HG02588 (cell line): ENCODE results near the gene EPS8.

Source experiments
- ATAC-seq: cut with Tn5 transposase; IDR thresholded peaks from one replicate; pipeline ENCODE4 v1.9.1; 2021; ENCODE audit warnings: mild to moderate bottlenecking, moderate library complexity; ENCODE audit not compliant: unreplicated experiment

The EPS8 gene

GRCh38 chr12:15800278-15800677 lies 11.1 kb upstream of the EPS8 start:
- ATAC-seq: no peak

GRCh38 chr12:15797818-15798217 lies 8.6 kb upstream of the EPS8 start:
- ATAC-seq: no peak

GRCh38 chr12:15796493-15797141 lies 7.4 kb upstream of the EPS8 start:
- no peak for ATAC-seq

GRCh38 chr12:15794836-15795235 lies 5.6 kb upstream of the EPS8 start:
- ATAC-seq: no peak

- ATAC-seq: no peak
Observed at GRCh38 chr12:15794196-15794595, 5.0 kb upstream of the EPS8 start.

- peak; percentile 33 for ATAC-seq
Observed at GRCh38 chr12:15788233-15789219, 662 bp downstream of the EPS8 start.

GRCh38 chr12:15787778-15788177 lies 1.4 kb downstream of the EPS8 start:
- ATAC-seq: no peak

- no peak for ATAC-seq
Observed at GRCh38 chr12:15786772-15787171, 2.4 kb downstream of the EPS8 start.

GRCh38 chr12:15783288-15783687 lies 5.9 kb downstream of the EPS8 start:
- ATAC-seq: no peak

- no peak for ATAC-seq
Observed at GRCh38 chr12:15782667-15783066, 6.5 kb downstream of the EPS8 start.

GRCh38 chr12:15779925-15780324 lies 9.3 kb downstream of the EPS8 start:
- no peak for ATAC-seq

- ATAC-seq: no peak
Observed at GRCh38 chr12:15778126-15778525, 11.1 kb downstream of the EPS8 start.

GRCh38 chr12:15777355-15778012 lies 11.7 kb downstream of the EPS8 start:
- ATAC-seq: no peak

- ATAC-seq: no peak
Observed at GRCh38 chr12:15776532-15776931, 12.7 kb downstream of the EPS8 start.

GRCh38 chr12:15774819-15775218 lies 14.4 kb downstream of the EPS8 start:
- no peak for ATAC-seq

- ATAC-seq: no peak
Observed at GRCh38 chr12:15772405-15773018, 16.7 kb downstream of the EPS8 start.

GRCh38 chr12:15770581-15770980 lies 18.6 kb downstream of the EPS8 start:
- no peak for ATAC-seq

GRCh38 chr12:15770021-15770420 lies 19.2 kb downstream of the EPS8 start:
- no peak for ATAC-seq

- no peak for ATAC-seq
Observed at GRCh38 chr12:15769586-15769985, 19.6 kb downstream of the EPS8 start.

- ATAC-seq: no peak
Observed at GRCh38 chr12:15767301-15767700, 21.9 kb downstream of the EPS8 start.

- ATAC-seq: no peak
Observed at GRCh38 chr12:15763328-15763727, 25.9 kb downstream of the EPS8 start.
